HG03103 (cell line): Measurements from ENCODE around the gene IL36RN.
"Not testable (repeated sequence)": the region's sequence is repeated elsewhere in the genome, so short reads cannot be mapped to it uniquely, and the experiment has no call there.

Source experiments
- ATAC-seq: cut with Tn5 transposase; IDR thresholded peaks from one replicate; pipeline ENCODE4 v1.9.1; 2021; ENCODE audit warnings: low read depth; ENCODE audit not compliant: unreplicated experiment

The IL36RN gene

GRCh38 chr2:113096842-113097618 lies 38.0 kb downstream of the IL36RN start:
- not testable (repeated sequence) for ATAC-seq

- ATAC-seq, result no peak
Observed at GRCh38 chr2:113098041-113098440, 39.0 kb downstream of the IL36RN start.

- ATAC-seq, result no peak
Observed at GRCh38 chr2:113098532-113098931, 39.5 kb downstream of the IL36RN start.

GRCh38 chr2:113102133-113102532 lies 43.1 kb downstream of the IL36RN start:
- no peak for ATAC-seq

- no peak for ATAC-seq
Observed at GRCh38 chr2:113103277-113103676, 44.3 kb downstream of the IL36RN start.

GRCh38 chr2:113104054-113104611 lies 45.1 kb downstream of the IL36RN start:
- no peak for ATAC-seq

GRCh38 chr2:113105047-113105785 lies 46.2 kb downstream of the IL36RN start:
- no peak for ATAC-seq

GRCh38 chr2:113111121-113111520 lies 52.1 kb downstream of the IL36RN start:
- no peak for ATAC-seq

GRCh38 chr2:113111823-113112287 lies 52.9 kb downstream of the IL36RN start:
- no peak for ATAC-seq

GRCh38 chr2:113112441-113112840 lies 53.4 kb downstream of the IL36RN start:
- no peak for ATAC-seq

GRCh38 chr2:113112871-113113270 lies 53.9 kb downstream of the IL36RN start:
- no peak for ATAC-seq

GRCh38 chr2:113113807-113114206 lies 54.8 kb downstream of the IL36RN start:
- ATAC-seq, result no peak
